Brain pericyte (primary cell): ENCODE data around the gene UNC13A.
"Not testable (repeated sequence)": the region's sequence is repeated elsewhere in the genome, so short reads cannot be mapped to it uniquely, and the experiment has no call there.

Source experiments
- DNase-seq: peaks from one replicate; pipeline ENCODE4 v3.0.0-alpha.2; 2012; ENCODE audit warnings: low read depth, low spot score

Gene UNC13A

DNA sequence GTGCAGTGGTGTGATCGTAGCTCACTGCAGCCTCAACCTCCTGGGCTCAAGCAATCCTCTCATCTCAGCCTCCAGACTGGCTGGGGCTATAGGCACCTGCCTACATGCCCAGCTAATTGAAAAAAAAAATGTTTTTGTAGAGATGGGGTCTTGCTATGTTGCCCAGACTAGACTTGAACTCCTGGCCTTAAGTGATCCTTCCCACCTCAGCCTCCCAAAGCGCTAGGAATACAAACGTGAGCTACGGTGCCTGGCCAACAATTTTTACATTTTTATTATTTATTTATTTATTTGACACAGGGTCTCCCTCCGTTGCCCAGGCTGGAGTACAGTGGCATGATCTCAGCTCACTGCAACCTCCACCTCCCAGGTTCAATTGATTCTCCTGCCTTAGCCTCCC lies 117.9 kb downstream of the UNC13A start:
- DNase-seq = not testable (repeated sequence)

DNA sequence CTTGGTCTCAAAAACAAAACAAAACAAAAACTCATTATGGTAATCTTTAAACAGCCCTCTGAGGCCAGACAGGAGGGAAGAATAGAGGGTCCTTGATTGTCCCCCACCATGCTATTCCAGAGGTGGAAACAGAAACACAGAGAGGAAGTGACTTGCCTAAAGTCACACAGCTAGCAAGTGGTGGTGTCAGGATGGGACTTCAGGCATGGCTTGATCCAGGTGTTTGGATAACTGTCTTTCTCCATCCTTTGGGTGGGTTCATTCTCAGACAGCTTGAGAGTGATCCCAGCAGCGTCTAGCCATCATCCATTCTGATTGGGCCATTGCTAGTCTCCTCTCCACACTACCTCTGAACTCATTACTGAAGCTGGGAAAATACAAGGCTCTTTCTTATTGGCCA lies 120.2 kb downstream of the UNC13A start:
- no peak for DNase-seq

DNA sequence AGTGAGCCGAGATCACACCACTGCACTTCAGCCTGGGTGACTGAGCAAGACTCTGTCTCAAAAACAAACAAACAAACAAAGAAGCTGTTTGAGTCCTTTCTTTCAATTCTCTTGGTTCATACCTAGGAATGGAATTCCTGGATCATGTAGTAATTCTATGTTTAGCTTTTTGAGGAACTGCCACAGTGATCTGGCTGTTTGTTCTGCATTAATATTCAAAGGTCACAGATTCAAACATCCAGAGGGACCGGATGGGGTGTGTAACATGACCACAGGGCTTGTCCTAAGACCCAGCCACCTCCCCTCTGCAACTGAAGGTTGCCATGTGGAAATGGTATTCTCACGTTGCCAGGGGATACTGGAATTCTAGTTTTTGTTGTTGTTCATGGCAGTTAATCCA lies 122.5 kb downstream of the UNC13A start:
- no peak for DNase-seq

DNA sequence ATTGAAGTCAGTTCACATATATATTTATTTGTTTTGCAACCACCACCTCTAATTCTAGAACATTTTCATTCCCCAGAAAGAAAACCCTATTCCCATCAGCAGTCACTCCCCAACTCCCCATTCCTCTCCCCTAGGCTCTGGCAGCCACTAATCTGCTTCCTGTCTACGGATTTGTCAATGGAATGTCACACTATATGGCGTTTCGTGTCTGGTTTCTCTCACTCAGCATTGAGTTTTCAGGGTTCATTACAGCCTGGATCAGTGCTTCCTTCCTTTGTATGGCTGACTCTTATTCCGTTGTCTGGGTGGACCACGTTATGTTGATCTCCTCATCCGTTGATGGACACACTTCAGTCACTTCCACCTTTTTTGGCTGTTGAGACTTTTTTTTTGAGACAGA lies 123.4 kb downstream of the UNC13A start:
- no peak for DNase-seq

DNA sequence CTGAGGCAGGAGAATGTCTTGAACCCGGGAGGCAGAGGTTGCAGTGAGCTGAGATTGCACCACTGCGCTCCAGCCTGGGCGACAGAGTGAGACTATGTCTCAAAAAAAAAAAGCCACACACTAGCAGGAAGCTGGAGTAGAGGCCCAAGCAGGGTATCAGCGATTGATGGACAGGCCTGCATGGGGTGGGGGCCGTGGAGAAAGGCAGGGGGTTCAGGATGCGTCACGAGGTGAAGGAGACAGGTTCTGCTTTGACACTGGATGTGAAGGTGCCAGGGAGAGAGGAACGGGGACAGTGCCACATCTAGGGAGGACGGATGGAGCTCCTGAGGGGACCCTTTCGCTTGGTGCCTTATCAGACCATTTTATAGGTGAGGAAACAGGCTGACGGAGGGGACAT lies 125.6 kb downstream of the UNC13A start:
- DNase-seq = no peak

DNA sequence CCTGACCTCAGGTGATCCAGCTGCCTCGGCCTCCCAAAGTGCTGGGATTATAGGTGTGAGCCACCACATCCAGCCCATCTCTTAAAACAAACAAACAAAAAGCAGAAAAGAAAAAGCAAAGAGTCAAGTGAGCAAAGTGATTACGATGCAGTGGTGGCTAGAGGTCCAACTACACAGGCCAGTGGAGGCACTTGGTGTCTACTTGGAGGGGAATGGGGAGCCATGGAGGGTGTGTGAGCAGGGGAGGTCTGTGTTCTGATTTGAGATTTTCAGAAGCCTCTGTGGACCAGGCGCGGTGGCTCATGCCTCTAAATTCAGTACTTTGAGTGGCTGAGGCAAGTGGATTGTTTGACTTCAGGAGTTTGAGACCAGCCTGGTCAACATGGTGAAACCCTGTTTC lies 126.1 kb downstream of the UNC13A start:
- no peak for DNase-seq

DNA sequence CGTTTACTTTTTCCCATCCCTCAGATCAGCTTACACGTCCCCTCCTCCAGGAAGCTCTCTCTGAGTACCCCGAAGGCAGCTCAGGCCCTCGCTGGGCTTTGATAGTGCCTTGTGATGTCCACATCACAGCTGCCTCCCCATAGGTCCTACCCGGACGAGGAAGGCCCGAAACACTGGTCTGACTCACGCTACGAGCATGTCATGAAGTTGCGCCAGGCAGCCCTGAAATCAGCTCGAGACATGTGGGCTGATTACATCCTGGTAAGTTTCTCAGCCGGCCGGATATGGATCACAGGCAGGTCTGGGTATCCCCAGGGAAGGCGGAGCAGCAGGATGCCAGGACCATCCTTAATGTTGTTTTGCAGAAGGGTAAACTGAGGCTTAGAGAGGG lies 128.0 kb downstream of the UNC13A start:
- peak; percentile 45 for DNase-seq

DNA sequence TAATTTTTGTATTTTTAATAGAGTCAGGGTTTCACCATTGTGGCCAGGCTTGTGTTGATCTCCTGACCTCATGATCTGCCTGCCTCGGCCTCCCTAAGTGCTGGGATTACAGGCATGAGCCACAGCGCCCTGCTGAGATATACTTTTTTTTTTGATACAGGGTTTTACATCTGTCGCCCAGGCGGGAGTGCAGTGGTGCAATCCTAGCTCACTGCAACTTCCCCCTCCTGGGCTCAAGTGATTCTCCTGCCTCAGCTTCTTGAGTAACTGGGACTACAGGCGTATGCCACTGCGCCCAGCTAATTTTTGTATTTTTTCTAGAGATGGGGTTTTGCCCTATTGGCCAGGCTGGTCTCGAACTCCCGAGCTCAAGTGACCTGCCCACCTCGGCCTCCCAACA lies 130.7 kb downstream of the UNC13A start:
- no peak for DNase-seq

DNA sequence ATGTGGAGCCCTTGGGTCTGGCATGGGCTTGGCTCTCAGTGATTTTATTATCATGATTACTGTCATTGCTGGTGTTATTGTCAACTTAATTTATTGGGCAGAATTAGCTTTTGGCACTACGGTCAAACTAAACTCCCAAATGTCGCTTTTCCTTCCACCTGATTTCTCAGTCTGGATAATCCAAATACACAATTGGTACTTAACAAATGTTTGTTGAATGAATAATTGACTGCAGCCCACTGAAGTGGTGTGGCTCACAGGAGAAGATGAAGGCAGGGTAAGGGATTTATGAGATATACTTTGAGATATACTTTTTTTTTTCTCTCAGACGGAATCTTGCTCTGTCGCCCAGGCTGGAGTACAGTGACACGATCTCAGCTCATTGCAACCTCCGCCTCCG lies 131.2 kb downstream of the UNC13A start:
- DNase-seq = no peak

DNA sequence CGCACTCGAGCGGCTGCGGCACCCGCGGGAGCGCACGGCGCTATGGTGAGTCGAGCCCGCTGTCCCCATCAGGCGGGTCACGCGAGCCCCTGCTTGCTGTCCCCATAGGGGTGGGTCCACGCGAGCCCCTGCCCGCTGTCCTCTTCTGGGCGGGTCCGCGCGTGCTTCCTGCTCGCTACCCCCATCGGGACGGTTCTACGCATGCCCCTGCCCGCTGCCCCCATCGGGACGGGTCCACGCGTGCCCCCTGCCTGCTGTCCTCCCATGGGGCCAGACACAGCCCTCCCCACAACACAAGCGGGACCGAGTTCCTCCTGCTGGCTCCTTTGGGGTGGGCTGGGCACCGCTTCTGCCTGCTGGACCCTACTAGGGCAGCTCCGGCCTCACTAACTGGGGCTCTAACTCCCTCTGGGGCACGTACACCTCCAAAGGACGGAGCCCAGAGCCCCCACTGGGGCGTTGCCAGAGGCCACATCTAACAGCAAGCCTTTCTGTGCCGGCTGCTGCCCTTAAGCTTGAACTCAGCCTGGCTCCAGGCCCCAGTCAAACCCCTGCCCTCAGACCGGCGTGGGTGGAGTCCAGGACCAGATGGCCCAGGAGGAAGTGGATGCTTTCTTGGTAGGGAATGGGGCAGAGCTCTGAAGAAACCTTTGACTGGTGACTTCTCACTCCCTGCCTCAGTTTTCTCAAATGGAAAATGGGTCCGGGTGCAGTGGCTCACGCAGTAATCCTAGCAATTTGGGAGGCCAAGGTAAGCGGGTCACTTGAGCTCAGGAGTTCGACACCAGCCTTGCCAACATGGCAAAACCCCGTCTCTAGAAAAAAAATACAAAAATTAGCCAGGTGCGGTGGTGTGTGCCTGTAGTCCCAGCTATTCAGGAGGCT lies 132.0 kb downstream of the UNC13A start:
- DNase-seq = no peak

DNA sequence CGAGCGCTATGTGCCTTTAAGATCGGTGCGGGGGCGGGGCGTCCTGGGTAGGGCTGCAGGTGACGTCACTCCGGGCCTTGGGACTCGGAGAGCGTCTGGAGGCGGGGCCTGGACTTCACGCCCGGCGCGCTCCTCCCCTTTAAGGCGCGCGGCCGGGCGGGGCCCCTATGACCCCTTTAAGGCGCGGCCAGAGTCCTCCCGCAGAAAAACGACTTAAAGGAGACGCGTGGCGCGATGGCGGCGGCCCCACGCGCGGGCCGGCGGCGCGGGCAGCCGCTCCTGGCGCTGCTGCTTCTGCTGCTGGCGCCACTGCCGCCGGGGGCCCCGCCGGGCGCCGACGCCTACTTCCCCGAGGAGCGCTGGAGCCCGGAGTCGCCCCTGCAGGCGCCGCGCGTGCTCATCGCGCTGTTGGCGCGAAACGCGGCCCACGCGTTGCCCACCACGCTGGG lies 132.7 kb downstream of the UNC13A start, which contains the start of gene COLGALT1:
Gene COLGALT1 (plus strand): TSS at position 170 of the 449 bp plus-strand sequence. CDS start 65 bp downstream, at position 235.
- peak; percentile 86 for DNase-seq

DNA sequence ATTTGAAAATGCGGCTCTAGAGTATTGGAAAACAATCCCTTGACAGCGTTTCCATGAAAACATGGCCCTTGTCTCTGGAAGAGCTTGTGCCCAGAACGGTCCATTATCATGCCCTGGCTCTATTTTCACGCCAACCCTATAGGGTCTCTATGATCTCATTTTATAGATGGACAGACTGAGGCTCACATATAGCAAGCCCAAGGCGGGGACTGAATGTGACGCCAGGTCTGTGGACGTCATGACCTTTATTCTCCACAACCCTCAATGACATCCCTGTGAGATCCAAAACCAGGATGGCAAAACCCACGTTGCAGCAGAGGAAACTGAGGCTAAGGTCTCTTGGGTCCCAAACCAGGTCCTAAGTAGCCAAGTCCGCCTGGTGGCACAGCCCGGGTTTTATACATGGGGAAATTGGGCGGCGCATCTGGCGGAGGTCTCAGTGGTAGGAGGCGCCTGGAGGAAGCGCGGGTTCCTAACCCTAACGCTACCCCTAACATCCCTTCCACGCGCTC lies 133.1 kb downstream of the UNC13A start:
- DNase-seq = no peak

DNA sequence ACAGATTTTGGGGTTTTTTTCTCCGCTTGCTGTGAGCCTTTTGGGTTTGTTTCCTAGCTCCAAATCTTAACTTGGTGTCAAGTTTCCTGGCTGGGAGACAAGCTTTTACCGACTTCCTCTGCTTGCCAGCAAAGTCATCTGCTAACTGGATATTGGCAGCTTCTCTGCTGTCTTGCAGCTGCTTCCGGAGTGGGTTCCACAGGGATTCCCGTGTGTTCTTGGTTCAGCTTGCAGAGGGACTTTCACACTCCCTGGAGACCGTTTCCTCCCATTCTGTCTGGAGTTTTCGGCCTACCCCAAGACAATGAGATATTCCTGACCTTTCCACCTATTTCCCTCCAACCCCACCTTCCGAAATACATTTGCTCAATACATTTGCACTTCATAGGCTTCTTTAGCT lies 134.9 kb downstream of the UNC13A start:
- peak; percentile 52 for DNase-seq

DNA sequence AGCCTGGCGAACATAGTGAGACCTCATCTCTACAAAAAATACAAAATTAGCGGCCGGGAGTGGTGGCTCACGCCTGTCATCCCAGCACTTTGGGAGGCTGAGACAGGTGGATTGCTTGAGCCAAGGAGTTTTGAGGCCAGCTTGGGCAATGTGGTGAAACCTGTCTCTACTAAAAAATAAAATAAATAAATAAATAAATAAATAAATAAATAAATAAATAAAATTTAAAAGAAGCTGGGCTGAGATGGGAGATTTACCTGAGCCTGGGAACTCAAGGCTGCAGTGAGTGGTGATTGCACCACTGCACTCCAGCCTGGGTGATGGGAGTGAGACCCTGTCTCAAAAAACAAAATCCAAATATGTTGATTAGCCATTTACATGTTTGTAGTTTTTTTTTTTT lies 135.4 kb downstream of the UNC13A start:
- not testable (repeated sequence) for DNase-seq
